GM12875 (cell line): ENCODE results near the gene PIP5K1A.

Experiments
- H3K4me3 ChIP-seq: one replicate; pipeline ENCODE4 v1.5.1; 2011; ENCODE audit warnings: low read depth, low read length, control low read depth
- CTCF ChIP-seq: IDR thresholded peaks from 2 replicates; pipeline ENCODE4 v1.5.1; 2011; ENCODE audit warnings: low read depth, mild to moderate bottlenecking, control low read depth, inconsistent platforms, low read length, moderate library complexity, borderline replicate concordance; ENCODE audit not compliant: insufficient read depth

Gene PIP5K1A

GRCh38 chr1:151284013-151284577 is 85.7 kb downstream of the PIP5K1A start:
- TF ChIP-seq CTCF: no peak
- no peak overlapping the region for H3K4me3 ChIP-seq

GRCh38 chr1:151286619-151287340 is 88.4 kb downstream of the PIP5K1A start:
- no peak overlapping the region for H3K4me3 ChIP-seq
- TF ChIP-seq CTCF: no peak

- H3K4me3 ChIP-seq: no peak overlapping the region
Observed at GRCh38 chr1:151287341-151287699, 89.0 kb downstream of the PIP5K1A start.

GRCh38 chr1:151287767-151288500 is 89.6 kb downstream of the PIP5K1A start:
- no peak overlapping the region for H3K4me3 ChIP-seq
- TF ChIP-seq CTCF: no peak

More at GRCh38 chr1:151287341-151287699, 89.0 kb downstream of the PIP5K1A start:
- no peak for TF ChIP-seq CTCF

- no peak for TF ChIP-seq CTCF
Observed at GRCh38 chr1:151288502-151288901, 90.2 kb downstream of the PIP5K1A start.

GRCh38 chr1:151289080-151289935 is 91.0 kb downstream of the PIP5K1A start:
- no peak overlapping the region for H3K4me3 ChIP-seq
- no peak for TF ChIP-seq CTCF

More at GRCh38 chr1:151288502-151288901, 90.2 kb downstream of the PIP5K1A start:
- H3K4me3 ChIP-seq: no peak overlapping the region
